NOMO-1 treated with dmso at 0.1 percent for 144 hours (cell line): ENCODE data around the gene RNF5.
"Not testable (repeated sequence)": the region's sequence is repeated elsewhere in the genome, so short reads cannot be mapped to it uniquely, and the experiment has no call there.

Experiments
- DNase-seq: peaks from one replicate; lab custom pipeline; 2025; ENCODE audit not compliant: unreplicated experiment; lab: John Stamatoyannopoulos, UW

The RNF5 gene, protein sequence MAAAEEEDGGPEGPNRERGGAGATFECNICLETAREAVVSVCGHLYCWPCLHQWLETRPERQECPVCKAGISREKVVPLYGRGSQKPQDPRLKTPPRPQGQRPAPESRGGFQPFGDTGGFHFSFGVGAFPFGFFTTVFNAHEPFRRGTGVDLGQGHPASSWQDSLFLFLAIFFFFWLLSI

DNA sequence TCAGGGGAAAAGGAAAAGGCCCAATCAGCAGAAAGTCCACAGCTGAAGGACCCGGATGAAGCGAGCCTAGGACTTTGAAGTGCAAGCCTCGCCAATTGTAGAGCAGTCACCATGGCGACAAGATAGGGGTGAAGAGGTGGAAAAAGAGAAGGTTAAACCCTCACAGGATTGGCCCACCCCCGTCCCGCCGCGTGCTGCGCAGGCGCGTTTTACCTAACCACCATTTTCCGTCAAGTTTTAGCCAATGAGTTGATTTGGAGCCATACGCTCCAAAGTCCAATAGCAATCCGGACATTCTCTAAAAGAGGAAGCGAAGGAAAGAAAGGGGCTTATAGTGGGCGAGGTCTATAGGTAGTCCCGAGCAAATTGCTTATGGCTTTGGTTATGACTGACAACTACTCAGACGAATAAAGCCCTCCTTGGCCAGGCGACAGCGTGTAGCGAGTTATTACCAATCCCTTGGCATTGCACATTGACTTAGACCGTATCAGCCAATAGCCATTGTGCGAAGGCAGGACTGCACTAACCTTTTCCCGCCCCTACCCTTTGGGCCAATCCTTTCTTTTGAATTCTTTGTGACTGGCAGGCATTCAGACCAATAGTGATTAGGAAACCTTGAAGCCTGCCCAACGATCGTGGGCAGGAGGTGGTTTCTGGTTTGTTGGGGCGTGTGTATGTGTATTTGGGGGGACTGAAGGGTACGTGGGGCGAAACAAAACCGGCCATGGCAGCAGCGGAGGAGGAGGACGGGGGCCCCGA is at the start of gene RNF5:
TSS of gene RNF5 (plus strand) at position 618 of the 759 bp plus-strand sequence. CDS start at position 725, 107 bp downstream.
- DNase-seq: peak; percentile 100

DNA sequence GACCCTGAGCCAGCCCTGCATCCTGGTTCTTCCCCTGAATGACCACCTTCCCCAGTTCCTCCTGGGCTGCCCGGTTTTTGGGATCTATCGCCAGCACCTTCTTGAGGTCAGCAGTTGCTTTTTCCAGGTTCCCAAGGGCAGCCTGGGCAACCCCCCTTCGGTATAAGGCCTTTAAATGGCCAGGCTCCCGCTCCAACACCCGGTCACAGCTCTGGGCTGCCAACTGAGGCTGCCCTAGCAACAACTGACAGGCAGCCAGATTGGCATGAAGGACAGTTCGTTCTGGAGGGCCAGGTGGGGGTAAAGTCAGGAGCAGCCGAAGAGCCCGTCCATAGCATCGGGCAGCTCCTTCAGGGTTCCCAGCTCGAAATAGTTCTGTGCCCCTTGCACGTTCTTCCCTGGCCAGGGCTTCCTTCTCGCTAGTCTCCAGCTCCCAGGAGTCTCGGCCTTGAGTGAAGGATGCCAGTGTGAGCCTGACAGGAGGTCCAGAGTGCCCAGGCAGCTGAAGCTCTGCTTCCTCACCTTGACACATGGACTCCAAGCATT is 49.4 kb upstream of the RNF5 start:
- no peak for DNase-seq

DNA sequence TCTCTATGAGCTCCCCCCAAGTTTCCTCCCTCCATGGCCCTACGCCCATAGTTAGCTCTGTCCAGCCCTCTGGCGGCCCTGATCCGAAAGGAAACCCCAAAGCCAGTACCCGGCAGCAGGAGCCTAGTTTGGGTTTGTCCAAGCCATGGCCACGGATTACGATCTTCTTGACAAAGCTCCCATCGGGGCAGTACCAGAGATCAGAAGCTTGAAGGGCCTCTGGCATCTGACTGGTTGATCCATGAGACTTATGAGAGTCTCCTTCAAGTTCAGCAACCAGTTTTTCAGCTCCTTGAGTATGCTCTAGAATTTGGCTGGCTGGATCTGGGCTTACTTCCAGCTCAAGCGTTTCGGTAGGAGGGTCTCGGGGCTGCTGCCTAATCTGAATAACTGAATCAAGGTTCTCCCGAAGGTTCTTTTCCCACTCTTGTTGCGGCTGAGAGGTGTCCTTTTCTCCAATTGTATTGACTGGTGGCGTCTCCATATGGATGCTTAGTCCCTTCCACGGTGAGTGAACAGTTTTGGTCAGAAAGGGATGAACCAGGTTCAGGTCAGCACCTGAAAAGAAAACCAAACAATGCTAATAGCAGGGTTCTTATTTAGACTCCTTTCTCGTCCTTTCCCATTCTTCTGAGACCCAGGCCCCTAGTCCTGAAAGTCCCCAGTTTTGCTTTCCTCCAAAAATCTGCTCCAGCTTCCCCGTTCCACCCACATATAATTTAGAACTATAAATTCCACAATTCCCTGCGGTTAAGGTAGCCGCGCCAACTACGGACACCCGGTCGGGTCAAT is 48.7 kb upstream of the RNF5 start:
- DNase-seq: no peak

DNA sequence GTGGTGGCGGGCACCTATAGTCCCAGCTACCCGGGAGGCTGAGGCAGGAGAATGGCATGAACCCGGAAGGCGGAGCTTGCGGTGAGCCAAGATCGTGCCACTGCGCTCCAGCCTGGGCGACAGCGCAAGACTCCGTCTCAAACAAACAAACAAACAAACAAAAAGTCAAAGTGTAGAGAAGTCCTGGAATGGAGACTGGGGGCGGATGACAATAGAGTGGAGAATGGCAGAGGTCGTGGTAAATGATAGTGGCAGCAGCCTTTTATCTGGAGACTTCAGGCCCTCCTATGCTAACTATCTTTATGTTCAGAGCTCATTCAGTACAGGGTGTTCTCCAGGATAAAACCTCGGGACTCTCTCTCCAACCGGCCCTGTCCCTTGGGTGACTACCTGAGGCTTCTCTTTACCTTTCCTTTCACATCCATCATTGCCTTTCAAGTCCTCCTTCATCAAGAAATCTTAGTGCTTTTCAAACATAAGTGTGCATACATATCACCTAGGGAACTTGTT is 46.7 kb upstream of the RNF5 start:
- no peak for DNase-seq

DNA sequence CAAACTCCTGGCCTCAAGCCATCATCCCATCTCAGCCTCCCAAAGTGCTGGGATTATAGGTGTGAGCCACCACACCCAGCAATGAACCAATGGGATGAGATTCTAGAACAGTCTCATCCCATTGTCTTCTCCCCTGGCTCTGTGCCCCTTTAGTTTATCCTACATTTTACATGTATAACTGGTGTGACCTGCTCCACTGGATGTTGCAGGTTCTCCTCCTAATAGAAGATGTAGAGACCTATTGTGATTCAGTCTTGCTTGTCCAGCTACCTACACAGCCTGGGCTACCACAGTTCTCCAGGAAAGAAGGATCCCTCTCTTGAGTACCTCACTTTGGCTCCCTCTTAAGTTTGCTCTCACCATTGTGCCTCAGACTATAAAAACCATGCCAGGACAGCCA is 46.1 kb upstream of the RNF5 start:
- no peak for DNase-seq

DNA sequence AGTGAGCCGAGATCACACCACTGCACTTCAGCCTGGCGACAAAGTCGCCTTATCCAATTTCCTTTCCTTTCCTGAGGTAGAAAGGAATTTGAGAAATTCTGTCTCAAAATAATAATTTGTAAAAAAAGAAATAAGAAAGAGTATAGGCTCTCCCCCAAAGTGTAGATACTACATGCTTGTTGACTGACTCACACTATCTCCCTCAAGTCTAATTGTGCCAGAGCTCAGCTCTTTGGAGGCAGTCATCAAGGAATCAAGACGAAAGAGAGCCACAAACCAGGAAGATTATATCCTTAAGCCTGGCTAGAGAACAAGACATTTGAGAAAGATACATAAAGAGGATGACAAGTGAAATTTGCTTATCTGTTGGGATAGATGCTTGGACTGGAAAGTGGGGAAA is 44.4 kb upstream of the RNF5 start:
- no peak for DNase-seq

DNA sequence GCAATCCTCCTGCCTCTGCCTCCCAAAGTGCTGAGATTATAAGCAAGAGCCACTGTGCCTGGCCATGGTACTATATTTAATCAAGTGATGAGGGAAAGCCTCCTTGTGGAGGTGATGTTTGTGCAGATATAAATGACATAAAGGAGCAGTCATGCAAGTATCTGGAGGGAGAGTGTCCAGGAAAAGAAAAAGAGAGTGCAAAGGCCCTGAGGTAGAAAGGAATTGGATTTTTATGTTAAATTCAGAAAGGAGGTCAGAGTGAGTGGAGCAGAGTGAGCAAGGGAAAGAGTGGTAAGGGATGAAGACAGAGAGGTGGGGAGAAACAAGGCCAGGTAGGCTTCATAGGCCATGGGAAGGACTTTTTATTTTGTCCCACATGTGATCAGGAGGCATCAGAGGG is 40.8 kb upstream of the RNF5 start:
- DNase-seq: no peak

DNA sequence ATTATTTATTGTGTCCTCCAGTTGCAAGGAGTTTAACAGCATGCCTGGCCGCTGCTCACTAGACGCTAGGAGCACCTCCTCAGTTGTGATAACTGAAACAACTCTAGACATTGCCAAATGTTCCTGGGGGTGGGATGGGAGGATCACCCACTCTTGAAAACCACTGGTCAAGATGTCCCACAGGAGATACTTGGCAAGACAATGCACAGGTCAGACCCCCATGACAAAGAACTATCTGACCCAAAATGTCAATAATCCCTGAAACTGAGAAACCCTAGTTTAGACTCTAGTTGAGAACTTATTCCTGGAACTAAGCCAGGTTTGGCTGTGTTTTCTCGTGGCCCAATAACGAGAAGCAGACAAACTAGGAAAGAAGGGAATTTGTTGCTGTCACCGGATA is 38.6 kb upstream of the RNF5 start:
- no peak for DNase-seq

DNA sequence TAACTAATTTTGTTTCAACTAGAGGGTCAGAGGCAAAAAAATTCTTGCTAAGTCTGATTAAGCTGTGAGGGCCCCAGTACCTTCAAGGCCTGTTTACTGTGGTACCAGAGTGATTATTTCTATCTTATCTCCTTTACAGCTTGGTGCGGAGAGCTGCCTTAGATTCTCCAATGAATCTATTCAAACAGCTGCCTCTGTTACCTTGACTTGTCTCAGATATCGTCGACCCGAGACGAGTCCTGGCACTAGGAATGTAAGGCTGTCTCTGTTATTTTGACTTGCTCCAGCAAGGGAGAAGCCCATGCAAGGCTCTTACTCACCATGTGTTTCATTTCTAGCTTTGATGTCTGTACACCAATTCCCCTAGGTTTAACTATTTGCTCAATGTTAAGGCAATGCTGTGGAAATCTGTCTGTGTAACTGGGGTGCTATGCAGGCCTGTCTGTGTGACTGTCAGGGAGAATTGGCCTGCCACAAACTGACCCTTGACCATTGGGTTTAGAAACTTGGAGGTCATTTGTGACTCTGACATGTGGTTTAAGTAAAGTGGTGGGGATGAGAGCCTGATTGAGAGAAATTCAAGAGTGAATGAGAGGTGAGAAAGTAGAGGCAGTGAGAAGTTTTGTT is 37.7 kb upstream of the RNF5 start:
- no peak for DNase-seq

DNA sequence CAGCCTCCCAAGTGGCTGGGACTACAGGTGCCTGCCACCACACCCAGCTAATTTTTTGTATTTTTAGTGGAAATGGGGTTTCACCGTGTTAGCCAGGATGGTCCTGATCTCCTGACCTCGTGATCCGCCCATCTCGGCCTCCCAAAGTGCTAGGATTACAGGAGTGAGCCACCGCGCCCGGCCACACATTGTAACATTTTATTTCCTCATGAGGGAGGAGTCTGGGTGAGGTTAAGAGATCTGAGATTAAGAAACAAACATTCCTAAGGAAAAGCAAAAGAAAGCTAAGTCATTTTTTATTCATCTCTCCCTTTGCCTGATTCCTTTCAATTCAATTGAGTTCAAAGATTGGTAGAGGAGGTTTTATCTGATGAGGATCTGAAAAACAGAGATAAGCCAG is 34.0 kb upstream of the RNF5 start:
- not testable (repeated sequence) for DNase-seq

DNA sequence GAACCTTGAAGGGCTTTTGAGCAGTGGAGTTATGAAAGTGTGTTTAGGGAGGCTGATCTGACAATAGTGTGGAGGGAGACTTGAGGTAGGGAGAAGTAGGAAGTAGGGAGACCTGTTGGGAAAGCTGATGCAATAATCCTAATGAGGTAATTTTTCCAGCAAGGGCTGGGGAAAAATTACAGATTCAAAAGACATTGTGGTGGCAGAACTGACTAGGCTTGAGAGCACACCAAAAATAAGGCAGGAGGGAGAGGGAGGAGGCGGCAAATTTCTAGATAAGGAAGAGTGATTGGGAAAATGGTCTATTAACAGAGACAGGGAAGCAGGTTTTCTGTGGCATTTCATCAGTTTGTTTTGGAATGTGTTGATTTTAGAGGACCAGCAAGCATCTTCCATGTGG is 31.9 kb upstream of the RNF5 start:
- no peak for DNase-seq

DNA sequence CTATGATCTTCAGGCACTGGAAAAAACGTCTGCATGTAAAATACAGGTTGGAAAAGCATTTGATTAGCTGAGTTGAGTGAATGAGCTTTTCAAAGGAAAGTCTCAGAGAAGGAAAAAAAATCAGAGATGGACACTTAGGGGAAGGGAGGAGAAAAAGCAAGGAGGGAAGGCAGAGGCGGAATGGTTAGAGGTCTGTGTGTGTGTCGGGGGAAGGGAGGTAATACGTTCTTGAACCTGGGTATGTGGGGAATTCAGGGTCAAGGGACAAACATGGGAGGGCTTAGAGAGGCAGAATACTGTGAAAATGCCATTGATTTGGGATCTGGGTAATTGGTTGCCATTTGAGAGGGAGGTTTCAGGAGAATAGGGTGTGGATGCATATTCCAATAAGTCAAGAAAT is 31.5 kb upstream of the RNF5 start:
- DNase-seq: no peak

DNA sequence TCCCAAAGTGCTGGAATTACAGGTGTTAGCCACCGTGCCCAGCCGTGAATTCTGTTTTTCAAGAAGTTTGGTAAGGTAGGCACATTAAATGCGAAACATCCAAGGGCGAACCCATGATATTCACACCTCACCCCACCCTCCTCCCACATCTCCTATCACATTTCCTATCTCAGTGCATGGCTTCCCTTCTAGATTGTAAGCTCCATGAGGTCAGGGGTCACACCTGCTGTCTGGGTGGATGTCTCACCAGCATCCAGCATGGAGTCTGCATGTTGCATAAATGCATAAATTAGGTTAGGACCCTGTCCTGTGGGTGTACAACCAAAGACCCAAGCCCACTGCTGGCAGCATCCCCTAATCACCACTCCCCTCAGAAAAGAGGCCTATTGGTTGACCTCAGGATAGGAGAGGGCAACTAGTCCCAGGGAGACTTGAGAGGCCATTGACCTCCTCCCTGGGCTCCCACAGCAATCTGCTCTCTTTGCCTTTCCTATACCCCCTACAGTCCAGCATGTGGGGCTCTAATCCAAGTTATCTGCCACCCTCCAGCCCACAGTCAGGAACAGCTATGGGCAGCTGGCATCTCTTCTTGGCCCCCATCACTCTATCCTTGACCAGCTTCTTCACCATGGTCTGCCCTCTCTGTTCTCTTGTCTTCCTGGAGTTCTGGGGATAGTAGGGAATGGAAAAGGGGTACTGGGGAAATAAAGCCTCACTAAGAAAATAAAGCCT is 30.6 kb upstream of the RNF5 start:
- no peak for DNase-seq

DNA sequence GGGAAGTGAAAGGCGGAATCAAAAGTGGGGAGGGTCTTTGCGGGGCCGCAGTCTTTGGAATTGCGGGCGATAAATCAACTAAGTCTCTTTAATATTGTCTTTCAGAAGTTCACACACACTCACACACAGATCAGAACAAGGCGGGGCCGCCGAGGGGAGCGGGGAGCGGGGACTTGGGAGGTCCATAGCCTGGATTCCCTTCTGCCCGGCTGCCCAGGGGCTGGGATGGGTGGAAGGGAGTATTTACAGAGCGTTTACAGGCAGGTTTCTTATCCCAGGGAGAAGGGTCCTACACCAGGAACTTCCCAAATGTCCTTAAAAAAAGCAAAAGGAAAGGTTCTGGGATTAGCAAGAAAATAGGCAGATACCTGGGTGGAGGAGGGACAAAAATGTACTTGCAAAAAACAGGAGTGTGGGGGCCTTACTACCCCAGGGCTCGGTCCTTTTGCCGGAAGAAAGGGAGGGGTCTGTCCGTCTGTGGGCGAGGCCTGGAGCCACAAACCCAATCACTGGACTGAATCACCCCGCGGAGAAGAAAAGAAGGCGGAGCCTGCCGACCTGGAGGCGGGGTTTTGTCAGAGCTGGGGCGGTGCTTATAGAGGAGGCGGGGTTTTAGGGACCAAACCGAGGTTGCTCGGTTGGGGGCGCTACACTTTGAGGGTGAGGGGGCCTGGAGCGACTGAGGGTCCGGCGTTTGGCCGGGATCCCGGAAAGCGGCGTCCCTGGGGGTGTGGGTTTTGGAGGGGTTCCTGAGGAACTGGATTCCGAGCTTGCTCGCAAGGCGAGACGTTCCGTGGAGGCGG is 29.7 kb upstream of the RNF5 start:
- DNase-seq: no peak

DNA sequence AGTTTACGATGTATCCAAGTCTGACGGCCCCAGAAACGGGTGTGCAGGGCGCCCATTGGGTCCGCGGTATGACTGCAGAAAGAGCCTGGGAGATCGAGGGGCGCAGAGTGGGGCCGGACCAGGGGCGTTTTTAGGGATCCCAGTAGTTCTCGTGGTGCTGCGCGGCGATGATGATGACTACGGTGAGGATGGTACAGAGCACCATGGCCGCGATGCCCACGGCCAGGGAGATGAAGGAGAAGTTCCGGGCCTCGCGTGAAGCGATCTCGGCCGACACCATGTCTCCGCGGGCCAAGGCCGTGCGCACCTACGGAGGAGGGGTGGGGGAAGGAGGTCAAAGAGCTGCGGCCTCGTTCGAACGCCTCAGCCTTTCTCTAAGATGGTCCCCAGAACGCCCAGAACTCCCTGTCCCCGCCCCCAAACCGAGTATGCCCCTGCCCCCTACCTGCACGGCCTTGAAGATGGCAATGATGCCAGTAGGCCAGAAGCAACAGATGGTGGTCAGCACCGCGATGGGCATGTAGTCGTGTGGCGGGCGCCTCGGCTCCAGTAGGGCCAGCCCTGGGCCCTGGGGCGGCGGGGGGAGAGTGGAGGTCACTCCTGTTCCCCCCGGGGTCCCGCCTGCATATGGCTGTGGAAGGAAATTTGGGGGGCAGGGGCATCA is 29.0 kb upstream of the RNF5 start:
- no peak for DNase-seq

DNA sequence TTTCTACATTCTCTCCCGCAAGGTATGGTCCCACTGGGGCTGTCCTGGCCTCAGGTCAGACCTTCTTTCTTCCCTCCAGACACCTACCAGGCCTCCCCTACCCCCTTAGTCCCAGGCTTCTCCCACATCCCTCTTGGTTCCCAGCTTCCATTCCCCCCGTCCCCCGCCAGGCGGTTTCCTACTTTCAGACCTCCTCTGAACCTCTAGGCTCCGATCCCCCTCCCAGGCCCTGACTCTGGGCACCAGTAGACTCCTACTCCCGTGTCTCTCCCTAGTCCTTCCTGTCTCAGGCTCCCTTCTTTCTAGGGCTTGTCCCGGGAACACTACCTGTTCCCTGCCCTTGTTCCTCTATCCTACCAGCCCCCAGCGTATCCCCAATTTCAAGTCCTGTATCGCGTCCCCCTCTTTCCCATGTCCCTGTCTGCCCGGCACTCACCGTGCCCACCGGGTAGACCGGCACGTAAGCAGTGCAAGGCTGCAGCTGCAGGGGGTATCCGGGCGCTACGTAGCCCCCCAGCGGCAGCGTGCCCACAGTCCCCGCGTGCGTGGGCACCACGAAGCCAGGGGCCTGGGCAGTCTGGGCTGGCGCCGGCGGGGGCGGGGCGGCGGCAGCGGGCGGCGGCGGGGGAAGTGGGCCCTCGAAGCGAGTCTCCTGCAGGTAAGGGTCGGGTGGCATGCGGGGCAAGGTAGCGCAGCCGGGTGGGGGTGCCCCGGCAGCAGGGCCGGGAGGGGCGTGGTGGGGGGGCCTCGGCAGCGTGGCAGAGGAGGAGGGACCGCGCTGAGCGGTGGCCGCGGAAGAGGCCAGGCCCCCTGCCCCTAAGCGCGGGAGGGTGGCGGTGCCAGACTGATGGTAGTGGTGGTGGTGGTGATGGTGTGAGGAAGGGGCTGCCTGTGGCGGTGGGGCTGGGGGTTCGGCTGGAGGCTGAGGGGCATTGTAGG is 28.0 kb upstream of the RNF5 start:
- DNase-seq: no peak

DNA sequence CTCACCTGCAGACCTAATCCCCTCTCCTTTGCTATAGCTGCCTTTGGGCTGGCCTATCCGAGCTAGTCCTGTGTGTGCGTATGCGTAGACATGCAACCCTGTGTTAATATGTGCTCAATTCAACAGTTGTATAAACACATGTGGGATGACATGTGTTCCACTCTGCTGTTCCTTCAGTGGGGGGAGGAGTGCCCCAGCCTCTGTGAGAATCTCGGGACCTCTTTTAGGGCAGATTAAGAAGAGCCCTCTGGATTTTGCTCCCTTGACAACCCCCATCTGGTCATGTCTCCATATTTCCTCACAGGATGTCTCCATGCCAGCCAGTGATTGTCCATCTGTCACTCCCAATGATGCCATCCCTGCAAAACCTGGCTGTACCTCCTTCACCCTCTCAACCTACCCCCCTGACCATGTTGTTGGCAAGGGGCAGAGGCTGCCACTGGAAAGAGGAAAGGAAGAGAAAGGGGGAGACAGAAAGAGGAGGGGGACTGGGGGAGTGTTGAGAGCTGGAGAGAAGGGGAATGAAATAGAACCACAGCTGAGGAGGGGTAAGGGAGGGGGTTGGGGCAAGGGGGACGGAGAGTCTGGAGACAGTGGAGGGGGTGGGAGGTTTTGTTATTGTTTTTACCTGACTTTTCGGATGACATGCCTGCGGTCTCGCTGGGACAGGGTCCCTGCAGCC is 26.9 kb upstream of the RNF5 start:
- no peak for DNase-seq
